HuH-7 (cell line): Measurements from ENCODE around the gene GAS2L3.

Source experiments
- DNase-seq: peaks from one replicate; pipeline ENCODE4 v3.0.0; 2011; ENCODE audit warnings: low spot score

Gene GAS2L3

DNA sequence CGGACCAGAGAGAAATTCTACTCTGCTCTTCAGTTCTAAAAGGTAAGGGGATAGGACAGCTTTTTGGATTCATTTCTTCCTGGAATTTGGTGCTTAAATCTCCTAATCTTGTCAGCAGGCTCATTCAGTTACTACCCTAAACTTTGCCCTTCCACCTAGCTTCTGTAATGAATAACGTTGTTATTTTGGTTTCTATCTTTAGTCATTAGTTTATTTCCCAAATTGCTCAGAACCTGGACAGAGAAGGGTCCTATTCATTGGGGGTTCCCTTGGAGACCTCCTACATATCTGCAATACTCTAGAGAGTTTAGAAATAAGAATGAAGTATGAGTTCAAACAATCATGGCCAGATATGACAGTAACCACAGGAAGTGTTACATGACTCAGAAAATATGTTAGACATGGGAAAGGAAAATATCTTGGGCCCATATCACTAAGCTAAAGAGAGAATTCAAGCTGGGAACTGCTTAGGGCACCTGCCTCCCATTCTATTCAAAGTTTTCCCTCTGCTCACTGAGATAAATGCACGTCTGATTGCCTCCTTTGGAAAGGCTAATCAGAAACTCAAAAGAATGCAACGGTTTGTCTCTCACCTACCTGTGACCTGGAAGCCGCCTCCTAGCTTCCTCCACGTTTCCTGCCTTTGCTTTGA is 87.9 kb downstream of the GAS2L3 start:
- DNase-seq: no peak

DNA sequence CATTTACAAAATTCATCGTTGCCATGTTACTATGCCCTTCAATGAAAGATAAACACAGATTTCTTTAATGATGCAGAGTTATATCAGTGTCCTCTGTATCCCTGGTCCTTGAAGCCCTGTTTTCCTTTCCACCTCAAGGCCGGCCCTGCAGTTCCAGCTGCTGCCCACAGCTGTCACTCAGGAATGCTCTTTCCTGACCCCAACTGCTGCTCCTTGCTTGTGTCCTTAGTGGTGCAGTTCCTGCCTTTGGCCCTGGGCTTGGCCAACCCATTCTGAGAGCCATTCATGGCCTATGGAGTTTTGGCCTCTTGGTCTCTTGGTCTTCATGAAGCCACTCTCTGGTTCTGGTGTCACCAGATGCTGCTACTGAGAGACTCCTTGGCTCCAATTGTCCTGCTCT is 93.1 kb downstream of the GAS2L3 start:
- no peak for DNase-seq

DNA sequence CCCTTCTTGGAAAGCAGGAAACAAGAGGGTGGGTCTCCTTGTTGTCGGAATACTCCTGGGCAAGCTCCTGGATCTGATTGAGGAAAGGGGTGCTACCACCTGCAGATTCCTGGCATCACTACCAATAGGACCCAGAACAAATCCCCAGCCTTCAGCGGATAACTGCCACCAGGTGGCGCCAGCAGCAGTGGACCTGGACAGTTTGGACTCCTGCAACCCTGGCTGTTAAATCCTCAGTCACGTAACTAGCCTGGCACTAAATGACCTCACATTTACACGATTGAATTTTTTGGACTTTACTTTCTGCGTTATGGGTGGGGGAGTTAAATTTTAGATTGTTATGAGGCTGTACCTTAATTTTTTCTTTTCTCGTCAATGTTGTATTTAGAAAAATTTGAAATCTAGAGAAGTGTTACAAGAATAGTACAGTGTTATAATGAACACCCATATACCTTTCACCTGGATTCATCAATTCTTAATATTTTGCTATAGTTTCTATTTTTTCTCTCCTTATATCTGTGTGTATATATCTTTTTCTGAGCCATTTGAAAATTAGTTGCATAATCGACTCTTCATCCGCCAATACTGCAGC is 95.6 kb downstream of the GAS2L3 start:
- DNase-seq: peak; percentile 72

DNA sequence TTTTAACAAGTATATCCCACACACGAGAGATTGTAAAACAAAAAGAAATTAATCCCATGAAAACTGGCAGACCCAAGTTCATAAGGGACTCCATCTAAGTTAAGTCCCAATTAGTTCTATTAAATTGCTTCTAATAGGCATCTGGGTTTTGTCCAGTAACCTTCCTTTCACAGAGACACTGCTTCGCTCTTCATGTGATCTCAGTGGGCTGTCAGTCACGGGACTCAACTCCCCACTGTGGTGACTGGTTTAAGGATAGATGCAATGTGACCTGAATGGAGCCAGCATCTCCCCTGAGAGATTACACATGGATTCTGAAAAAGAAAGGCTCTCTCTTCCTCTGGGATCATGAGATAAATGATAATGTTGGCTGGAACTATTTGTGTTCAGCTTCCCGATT is 96.4 kb downstream of the GAS2L3 start:
- DNase-seq: no peak

DNA sequence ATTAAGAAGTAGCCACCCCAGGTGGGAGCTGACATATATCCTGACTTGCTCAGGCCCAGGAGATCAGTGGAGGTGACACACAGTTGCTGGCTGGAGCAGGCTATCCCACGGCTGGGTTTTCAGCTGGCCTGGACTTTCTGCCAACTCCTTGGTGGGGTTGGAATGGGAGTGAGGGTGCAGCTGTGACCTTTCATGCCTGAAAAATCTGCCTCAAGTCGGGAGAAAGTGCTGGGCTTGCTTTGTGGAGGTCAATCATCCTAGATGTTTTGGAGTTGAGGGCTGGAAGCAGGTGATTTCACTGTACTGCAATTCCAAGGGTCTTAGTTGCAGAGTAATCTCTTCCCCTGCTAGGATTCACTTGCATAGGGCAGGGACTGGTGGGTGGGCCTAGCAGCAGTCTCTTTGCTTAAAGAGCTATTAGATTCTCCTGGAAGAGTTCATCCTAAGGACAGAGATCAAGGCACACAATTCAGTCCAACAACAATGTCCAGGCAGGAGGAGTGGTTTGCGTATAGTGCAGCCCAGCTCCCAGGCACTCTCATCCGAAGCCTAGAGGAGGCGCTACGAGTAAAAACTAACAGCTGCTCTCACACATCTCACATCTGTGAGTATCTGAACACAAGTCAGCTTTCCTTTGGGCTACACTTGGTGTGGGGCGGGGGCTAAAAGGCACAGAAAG is 98.1 kb downstream of the GAS2L3 start:
- DNase-seq: peak; percentile 34

DNA sequence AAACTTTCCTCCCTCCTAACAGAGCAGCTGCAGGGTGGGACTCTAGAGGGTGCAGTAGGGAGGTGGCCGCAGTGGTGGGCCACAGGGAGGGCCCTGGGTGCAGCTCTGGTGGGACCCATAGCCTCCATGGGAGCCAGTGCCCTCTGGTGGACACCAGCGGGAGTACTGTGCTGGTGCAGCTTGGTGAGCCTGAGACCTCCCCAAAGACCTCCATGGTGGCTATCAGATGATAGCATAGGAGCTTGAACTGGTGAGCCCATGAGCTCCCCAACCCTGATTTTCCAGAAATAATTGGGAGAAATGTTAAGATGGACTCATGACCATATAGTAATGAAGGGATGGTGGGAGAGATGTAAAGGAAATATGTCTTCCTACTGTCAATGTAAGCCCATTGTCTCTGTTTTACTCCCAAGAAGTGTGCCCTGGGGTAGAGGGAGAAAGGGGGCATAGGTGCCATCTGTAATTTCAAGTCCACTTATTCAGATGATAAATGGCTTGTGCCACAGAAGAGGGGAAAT is 98.7 kb downstream of the GAS2L3 start:
- DNase-seq: peak; percentile 62

DNA sequence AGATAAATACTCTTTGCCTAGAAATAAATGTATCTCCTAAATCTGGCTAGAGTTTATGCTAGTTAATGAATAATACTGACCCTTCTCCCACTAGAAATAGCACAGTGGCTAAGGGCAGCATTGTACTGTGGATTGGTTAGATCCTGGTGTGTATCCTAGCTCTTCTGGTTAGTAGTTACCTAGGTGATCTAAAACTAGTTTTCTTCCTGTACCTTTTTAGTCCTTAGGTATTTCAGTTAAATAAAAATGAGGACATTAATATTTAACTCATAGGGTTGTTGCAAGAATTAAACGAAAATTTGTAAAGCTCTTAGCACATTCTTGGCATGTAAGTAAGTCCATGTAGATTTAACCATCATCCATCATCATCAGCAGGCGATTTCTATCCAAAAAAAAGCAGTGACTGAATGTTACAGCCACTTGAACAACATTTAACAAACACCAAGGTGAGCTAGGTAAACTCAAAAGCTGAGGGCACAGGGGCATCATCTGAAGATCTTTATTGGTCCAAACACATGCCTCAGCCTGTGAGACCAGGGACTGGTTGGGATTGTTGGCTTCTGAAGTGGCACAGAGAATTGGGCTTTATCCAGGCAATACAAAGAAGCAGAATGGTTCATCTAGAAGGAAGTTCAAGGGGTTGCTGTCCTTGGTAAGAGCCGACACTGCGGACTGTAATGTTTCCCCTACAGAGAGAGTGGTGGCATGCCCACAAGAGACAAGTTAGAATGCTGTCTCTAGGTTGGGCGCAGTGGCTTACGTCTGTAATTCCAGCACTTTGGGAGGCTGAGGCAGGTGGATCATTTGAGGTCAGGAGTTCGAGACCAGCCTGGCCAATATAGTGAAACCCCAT is 100.8 kb downstream of the GAS2L3 start:
- DNase-seq: no peak
